Muscle of back (tissue), 11 donors: ENCODE data around the gene CSRNP3. TPM values are rescaled to one million over a fixed set of nuclear protein-coding genes. Genes with fewer than 3 reads are reported as not detected.
"Not testable (repeated sequence)": the region's sequence is repeated elsewhere in the genome, so short reads cannot be mapped to it uniquely, and the experiment has no call there.

Source experiments
- DNase-seq, 3 donors: peaks; one replicate each; pipeline versions ENCODE4 v3.0.0 to v3.0.0-alpha.2; 2013
- polyA plus RNA-seq, 10 donors: library from polyadenylated mRNA; unstranded; fragments of 120-200 nt; gene quantifications; one replicate each; pipeline ENCODE4 v1.2.1, GENCODE V29; 2013; ENCODE audit not compliant: insufficient read length in 10 of 10

Gene CSRNP3
- polyA plus RNA-seq, 10 donors: 6.3 to 12.2 (median 10.6) TPM

DNA sequence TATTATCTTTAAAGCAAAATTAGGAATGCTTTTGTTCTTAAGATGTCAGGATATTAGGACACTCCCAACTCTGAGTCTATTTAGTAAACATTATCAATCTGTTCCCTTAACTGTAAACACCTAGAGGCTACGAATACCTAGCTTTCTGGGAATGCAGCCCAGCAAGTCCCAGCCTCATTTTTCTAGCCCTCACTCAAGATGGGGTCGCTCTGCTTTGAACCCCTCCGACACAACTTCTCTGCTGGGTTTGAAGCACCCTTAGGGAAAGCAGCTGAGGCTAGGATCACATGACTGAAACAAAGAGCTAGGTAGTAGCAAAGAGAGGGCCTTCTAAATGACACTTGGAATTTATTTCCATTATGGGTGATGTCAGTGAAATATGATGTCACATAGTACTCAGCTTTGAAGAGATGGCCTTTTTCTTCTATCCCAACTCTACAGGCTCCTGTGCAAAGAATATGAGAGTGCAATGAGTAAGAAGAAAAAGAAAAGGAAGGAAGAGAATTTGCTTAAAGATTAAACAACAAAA is 114.7 kb downstream of the CSRNP3 start:
- no peak for DNase-seq

DNA sequence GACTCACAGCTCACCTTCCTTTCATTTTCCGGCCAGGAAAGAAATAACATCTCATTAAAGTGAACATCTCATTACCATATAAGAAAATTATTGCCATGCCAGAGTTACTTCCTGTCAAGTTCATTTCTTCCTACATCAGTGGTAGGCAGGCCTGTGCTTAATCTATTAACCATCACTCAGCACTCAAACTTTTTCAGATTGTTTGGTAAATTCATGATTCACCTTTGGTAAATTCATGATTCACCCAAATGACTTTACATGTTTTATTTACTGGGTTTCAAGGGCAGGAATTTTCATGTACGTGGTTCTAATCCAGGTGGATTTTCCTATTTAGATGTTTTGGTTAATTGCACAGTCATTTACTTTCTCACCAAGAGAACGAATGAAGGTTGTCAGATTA is 116.5 kb downstream of the CSRNP3 start:
- DNase-seq: no peak

DNA sequence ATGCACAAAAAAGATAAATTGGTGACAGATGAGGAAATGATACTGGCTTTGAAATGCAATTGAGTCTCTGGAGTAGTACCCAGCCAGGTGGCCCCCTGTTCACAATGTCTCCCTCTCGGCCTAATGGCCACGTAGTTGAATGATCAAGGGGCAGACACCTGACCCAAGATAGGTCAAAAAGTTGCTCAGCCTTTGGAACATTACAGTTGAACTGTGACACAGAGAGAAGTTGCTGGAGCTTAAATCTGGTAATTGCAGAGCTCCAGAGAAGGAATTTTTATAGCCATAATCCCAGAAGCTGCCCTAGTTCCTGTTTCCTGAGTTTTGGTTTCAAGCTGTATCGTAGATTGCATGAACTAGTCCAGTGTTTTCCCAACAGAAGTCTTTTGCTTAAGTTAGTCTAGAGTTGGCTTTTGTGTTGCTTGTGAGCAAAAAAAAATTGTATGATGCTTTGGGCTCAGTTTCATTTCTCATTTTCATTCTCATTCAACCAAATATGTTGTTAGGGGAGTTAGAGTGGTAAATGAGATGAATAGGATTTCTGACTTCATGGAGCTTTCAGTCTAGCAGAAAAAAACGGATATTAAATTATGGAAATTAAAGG is 117.9 kb downstream of the CSRNP3 start:
- peak in 1 of 3 donors; percentile 19 for DNase-seq

DNA sequence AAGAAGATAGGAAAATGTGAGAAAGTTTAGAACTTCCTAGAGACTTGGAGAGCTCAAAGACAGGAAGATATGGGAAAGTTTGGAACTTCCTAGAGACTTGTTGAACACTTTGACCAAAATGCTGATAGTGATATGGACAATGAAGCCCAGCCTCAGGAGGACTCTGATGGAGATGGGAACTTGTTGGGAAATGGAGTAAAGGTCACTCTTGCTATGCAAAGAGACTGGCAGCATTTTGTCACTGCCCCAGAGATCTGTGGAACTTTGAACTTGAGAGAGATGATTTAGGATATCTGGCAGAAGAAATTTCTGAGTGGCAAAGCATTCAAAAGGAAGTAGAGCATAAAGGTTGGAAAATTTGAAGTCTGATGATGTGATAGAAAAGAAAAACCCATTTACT is 121.5 kb downstream of the CSRNP3 start:
- DNase-seq: not testable (repeated sequence)

DNA sequence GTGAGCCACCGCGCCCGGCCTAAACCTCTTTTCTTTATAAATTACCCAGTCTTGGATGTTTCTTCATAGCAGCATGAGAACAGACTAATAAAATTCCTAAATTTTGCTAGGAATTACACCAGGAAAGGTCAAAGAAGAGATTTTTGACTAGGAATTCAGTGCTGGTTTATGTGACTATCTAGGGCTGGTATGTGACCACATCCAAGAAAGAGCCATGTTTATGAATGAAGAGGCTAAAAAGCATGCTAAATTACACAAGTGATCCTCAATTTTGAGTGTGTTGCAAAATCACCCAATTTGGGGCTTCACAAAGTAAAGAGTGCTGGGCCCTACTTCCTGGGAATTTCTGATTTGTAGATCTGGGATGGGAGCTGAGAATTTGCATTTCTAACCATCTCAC is 123.6 kb downstream of the CSRNP3 start:
- no peak for DNase-seq

DNA sequence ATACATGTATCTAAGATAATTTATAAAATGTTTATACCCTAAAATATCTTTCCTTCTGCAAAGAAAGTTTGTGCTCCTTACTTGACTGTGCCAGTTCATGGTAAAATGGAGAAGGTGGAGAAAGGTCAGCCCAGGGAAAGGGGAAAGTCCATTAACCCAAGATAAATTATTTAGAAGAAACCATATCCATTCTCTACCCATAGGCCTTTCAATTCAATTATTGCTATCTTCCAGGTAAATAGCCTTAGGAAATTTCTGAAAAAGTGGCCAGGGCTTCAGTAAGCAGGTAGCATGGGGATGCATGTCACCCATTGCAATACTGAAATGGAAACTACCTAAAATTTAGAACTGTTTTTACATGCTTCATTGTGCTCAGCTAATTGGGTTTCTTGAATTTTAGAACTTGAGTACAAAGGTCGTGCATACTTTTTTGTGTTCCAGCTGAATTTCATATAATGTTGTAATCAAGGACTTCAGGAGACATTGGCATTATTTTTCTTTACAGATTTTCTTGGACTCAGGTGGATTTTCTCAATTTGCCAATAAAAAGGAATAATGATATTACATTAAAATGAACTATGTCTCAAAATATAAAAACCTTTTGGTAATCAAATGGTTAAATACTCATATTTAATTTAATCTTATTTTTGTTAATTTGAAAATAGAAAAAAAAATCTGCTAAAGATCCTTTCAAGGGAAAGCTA is 124.9 kb downstream of the CSRNP3 start:
- no peak for DNase-seq

DNA sequence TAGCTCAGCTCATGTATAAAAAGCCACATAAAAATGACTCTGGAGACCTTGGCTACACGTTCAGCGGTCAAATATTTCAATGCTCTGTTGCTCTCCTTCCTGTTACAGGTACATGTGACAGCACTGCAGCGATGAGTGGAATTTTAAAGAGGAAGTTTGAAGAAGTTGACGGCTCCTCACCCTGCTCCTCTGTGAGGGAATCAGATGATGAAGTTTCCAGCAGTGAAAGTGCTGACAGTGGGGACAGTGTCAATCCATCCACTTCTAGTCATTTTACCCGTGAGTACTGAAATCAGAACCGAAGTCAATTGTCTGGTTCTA is 125.4 kb downstream of the CSRNP3 start:
- DNase-seq: peak in 1 of 3 donors; percentile 13

DNA sequence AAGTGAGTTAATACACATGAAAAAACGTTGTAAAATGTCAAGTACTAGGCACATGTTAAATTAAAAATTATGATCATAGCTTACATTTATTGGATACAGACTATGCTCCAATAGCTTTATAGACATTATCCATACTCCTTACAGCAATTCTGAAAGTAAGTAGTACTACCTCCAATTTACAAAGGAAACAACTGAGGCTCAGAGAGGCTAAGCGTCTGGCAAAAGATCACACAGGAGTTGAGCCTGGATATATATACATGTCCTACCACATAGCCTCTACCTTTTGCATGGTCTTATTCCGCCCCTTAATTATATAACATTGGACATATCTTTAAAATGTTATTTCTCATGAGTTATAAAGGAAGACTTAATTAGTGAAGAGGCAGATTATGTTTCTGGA is 127.3 kb downstream of the CSRNP3 start:
- no peak for DNase-seq

DNA sequence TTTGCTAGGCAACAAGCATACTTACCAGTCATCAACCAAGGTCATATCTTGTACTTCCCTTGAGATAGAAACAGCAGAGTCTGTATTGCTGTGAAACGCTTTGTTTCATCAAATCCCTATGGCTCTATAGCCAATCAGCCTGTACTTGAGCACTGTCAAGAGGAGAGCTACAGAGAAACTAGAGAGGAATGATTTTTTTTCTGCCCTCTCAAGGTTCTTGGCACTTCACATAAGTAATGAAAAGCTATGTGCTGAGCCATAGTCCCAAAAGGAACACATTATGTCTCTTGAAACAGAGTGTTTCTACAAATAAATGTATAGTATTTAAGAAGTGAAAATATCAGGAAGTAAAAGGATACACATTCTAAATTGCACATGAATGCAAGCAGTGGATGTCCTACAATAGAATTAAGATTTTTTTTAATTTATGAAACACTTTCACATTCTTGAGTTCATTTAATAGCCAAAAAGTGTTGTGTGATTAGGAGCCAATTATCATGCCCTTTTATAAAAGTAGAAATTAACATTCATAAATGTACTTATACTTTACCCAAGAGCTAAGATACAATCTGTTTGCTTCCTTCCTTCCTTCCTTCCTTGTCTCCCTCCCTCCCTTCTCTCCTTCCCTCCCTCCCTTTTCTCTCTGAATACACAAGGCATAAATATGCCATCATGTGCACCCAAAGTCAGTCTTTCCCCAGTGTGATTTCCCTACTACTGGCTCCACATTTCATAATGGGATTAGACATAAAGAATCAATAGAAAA is 131.8 kb downstream of the CSRNP3 start:
- DNase-seq: no peak

DNA sequence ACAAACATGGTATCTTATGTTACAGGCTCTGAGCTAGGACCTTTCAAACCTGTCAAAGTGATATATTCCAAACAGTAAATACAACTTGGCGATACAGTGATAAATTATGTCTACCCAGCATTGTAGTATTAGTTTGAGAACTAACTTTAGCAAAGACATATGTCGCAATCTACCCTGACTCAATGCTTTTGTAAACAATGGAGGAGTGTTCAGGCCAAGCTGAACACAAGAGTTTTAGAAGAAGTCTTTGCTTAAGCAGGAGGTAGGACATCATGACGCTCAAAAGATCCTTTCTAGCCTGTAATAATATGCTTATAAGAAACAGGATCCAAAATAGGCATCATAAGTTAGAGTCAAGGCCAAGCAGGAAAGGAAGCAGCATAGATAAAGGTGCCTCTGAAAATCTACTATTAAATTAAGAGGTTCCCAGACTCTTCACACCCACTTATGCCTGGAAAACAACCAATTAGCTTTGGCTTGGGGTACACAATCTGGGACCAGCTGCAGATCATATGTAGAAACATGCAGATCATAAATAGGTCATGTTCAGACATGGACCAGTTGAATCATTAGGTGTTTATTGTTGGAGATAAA is 132.5 kb downstream of the CSRNP3 start:
- DNase-seq: no peak

DNA sequence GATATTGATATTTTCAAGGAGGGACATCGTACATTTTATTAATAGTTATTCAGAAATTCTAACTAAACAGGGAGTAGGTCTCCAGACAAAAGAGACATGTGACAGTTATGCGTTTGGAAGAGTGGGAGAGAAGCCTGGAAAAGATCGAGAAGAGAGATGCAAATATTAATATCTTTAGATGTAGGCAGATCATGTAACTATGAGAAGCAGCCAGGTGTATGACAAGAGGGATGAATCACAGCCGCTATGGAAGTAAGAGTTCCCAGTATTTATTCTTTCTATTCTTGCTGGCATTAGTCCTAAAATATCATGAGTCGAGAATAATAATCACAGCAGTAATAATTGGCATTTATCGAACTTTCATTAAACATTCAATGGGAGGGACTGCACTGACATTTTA is 140.2 kb downstream of the CSRNP3 start:
- peak in 1 of 3 donors; percentile 36 for DNase-seq

DNA sequence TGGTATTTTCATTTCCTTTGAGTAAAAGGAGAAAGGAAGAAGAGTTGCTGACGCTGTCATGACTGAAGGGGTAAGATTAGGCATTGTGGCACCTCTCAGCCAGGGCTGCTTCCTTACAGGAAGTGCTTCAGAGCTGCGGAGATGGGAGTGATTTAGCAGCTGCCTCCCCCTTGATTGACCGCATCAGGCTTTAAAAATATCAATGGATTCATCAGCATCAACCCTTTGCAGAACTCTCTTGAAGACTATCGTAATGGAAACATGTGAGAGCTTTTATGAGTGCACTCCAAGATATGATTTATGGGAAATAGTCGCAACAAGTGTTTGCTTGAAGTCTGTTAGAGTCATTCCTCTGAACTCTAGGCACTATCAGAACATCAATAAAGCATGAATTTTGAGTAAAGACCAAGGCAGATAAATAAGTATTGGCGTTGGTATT is 141.1 kb downstream of the CSRNP3 start:
- peak in 1 of 3 donors; percentile 18 for DNase-seq

DNA sequence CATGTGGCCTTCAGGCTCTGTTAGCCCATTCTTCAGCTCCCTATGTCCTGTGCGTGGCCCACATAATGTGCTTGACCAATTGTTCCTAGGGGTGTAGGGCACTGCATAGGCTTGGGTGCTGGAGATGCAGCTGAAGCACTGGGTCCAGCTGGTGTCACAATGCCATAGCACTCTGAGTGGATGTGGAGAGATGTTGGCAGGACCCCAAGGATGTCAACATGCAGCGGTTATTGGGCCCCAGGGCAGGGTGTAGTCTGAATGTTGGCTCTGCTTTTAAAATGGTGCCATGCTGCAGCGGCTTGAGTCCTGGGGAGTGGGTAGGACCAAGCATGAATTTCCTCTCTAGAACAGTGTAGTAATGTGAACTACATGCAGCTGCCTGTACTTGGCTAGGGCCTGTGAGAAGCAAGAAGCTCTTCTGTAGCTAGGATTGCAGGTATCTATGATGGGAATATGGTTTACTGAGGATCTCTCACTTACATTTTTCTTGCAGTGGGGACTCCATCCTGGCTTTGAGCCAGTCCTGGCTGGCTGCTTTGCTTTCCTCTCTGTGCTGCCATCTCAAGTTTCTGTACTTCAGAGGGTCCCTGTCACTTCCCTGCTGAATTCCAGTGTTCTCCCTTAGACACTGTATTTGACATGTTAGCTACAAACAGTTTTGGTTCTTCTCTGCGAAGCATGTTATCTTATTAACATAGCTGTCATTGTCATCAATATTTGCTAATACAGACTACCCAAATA is 148.4 kb downstream of the CSRNP3 start:
- DNase-seq: no peak

DNA sequence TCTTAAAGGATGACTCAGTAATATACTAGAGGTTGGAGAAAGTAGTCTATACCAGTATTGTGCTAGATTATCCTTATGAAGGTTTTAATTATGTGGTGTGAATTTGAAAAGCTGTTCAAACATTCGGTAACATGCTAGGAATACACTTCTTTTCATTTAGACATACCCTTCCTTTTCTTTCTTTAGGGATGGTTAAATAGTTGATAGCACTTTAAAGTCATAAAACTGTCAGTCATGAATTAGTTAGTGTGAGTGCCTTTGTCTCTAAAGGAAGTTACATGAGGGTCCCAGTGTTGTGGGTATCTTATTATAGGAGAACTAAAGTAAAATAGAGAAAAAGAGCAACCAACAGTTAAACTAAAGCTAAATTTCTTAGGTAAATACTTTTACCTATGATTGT is 149.3 kb downstream of the CSRNP3 start:
- no peak for DNase-seq

DNA sequence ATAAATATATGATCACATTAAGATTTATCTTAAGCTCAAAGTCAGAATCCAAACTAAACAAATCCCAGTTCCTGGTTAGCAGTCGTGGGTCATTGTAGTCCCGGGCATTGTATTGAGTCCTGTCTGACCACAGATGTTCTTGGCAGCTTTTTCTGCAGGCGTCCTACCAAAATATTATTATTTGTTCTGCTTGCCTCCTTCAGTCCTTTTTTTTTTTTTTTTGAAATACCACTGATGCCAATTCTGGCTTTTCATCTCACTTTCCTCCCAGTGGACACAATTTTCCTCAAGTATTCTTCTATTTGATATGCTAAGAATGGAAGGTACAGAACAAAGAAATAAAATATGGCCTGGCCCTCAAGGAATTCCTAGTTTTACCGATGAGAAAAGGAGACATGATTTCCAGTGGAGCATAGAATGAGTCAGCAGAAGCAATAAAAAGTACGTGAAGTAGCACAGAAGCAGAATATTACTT is 151.6 kb downstream of the CSRNP3 start:
- DNase-seq: peak in 1 of 3 donors; percentile 45

DNA sequence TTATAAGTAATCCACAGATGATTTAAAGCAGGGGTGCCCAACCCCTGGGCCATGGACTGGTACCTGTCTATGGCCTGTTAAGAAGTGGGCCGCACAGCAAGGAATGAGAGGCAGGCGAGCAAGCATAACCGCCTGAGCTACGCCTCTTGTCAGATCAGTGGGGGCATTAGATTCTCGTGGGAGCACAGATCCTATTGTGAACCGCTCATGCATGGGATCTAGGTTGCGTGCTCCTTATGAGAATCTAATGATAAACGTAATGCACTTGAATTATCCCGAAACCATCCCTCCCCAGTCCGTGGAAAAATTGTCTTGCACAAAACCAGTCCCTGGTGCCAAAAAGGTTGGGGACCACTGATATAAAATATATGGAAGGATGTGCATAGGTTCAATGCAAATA is 153.7 kb downstream of the CSRNP3 start:
- no peak for DNase-seq

DNA sequence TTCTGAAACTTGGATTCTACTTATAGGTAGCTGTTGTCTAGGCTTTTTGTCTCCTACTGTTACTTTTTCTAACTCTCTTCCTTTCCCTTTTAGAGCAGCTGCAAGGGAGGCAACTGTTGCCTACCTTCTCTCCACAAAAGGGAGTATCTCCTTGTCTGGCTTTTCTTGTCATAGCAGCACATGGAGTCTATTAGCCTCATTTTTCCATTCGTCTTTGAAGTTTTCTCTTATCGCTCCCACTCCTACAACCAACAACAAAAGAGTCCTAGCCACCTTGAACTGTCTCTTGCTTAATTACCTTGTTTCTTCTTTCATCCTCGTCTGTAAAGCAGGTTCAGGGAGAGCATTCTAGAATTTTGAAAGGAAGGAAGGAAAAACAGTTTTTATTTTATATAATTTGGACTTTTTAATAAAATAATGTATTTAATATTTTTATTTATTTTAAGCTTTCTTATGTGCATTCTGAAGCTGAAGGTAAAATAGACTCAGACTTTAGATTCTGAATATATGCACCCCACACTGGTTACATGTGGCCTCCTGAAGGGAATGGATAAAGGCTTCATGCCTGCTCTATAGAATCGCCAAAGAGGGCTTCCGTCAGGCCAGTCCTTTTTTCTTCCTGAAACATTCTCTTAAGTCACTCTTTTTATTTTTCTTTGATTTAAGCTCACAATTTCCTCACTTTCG is 154.4 kb downstream of the CSRNP3 start:
- no peak for DNase-seq

DNA sequence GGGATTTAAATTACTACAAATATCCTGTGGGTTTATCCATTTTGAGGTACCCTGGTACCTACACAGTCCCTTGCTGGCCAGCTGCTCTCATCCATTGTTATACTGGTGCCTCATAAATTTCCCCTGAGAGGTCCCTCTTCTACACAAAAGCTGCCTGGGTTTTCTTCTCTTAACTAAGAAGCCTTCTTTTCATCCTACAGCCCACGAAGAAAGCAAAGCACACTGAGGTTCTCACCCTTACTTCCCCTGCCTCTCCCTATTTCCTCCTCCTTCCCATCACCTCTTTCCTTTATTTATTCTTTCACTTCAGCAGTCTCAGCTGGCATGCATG is 154.9 kb downstream of the CSRNP3 start:
- DNase-seq: no peak

DNA sequence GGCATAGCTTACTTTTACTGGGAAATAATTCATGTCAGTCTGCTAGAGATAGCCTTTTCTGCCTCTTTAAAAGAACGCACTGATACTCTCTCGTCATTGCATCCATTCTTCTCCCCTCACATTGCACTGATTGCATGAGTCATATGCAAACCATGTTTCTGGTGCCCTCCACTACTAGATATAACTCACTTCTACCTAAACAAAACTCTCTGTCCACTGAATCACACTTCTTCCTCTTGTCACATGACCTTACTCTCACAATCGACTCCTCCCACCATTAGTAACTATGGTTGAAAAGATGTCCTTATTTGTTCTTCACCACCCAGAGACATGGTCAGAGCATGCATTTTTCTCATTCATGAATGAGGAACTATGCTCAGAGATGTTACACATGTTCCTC is 158.0 kb downstream of the CSRNP3 start:
- no peak for DNase-seq

DNA sequence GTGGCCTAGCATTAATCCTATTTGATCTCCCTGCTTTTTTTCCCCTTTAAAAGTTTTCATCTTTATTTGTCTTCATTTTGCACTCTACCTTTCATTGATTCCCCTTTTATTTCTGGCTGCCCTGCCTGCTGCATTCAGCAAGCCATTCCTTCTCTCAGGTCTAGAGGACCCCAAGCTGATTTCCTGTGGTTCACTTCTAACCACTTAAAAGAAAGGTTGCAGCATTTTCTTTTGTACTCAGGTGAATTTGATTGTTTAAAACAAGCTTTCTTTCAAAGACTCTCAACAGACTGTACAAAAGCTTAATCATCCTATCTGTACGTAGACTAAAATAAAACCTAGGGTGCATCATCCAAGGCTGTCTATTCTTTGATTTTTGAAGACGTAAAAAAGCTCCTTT is 160.3 kb downstream of the CSRNP3 start:
- no peak for DNase-seq

DNA sequence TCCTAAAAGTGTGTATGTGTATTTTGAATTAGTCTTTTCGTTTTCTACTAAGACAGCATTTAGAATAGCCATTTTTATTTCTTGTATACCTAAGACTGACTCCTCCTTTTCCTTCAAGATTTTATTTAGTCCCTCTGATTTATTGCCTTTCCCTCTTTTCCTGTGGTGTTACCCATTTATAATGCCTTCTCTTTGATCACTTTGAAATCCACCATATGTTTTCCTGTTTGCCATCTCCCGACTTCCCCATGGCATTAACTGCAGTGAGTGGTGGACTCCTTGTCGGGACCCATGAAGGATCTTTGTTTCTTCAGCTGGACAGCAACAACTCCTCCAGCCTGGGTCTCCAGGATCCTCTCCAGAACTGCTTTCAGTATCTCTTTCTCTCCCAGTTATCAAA is 160.7 kb downstream of the CSRNP3 start:
- no peak for DNase-seq
